AG04450 (cell line): ENCODE results near the gene POLR3E. TPM values are rescaled to one million over a fixed set of nuclear protein-coding genes. Genes with fewer than 3 reads are reported as not detected.
A peak's percentile ranks its signal among the peaks of the same experiment; 100 is the strongest.

Experiments used
- CTCF ChIA-PET: fragments of 300-600, 350-600 bp; formaldehyde crosslinking; extraction: SDS; loops from one replicate; lab custom pipeline; 2022; ENCODE audit warnings: antibody characterized with exemption, inconsistent platforms; lab: Charles Lee
- POLR2A ChIA-PET: fragments of 350-600 bp; formaldehyde crosslinking; extraction: SDS; loops from one replicate; lab custom pipeline; 2021; ENCODE audit warnings: antibody characterized with exemption, inconsistent platforms; lab: Yijun Ruan, JAX
- DNase-seq: peaks from one replicate; pipeline ENCODE4 v3.0.0-alpha.2; 2011; ENCODE audit warnings: low read depth, low spot score
- H3K27ac ChIP-seq: one replicate; pipeline ENCODE4 v1.5.1; 2012; ENCODE audit warnings: low read depth, low read length, control low read depth
- H3K27me3 ChIP-seq: one replicate; pipeline ENCODE4 v1.6.0; 2012; ENCODE audit warnings: low read length; ENCODE audit not compliant: control insufficient read depth, insufficient read depth
- H3K4me3 ChIP-seq: 2 replicates; pipeline ENCODE4 v1.5.1; 2011; ENCODE audit warnings: mild to moderate bottlenecking, low read depth, low read length, control low read depth
- H3K9me3 ChIP-seq: 2 replicates; pipeline ENCODE4 v1.5.1; 2012; ENCODE audit warnings: low read length; ENCODE audit not compliant: control insufficient read depth, insufficient read depth
- CTCF ChIP-seq: IDR thresholded peaks from 2 replicates; pipeline ENCODE4 v1.5.1; 2011; ENCODE audit warnings: low read depth, low read length, control low read depth, inconsistent platforms
- polyA plus RNA-seq: library from polyadenylated mRNA; depleted of rRNA; stranded (reverse); fragments of >200 nt; gene quantifications from 2 replicates; pipeline ENCODE4 v1.2.3, GENCODE V29; 2011

Gene POLR3E
- polyA plus RNA-seq, 1 experiment = 32.0 TPM

GRCh38 chr16:22320572-22321339 is 23.5 kb downstream of the POLR3E start:
- no peaks in the 10 kb centered on the region for H3K27me3 ChIP-seq
- no peak for TF ChIP-seq CTCF
- H3K27ac ChIP-seq = no peak overlapping the region
- no peak for DNase-seq
- no peaks in the 10 kb centered on the region; the same call in 1 of the 2 replicates for H3K9me3 ChIP-seq
- CTCF ChIA-PET = interaction anchor here (0.6 to 3.1 kb wide), 10 partner anchors 9 to 747 kb away, joined by 3 to 16 read pairs (median 4); no protein-coding TSS in a partner anchor
- no peak overlapping the region for H3K4me3 ChIP-seq
- POLR2A ChIA-PET = interaction anchor here (0.6 to 1.0 kb wide), 2 partner anchors 27 to 53 kb away, joined by 3 read pairs; no protein-coding TSS in a partner anchor

- Histone ChIP-seq H3K27me3 (no peaks in the 10 kb centered on the region), H3K9me3 (no peaks in the 10 kb centered on the region; the same call in 1 of the 2 replicates), H3K27ac (no peak overlapping the region), H3K4me3 (no peak overlapping the region)
- DNase-seq = peak; percentile 47
- POLR2A ChIA-PET = interaction anchor here (0.6 to 1.0 kb wide), 2 partner anchors 26 to 52 kb away, joined by 3 read pairs; no protein-coding TSS in a partner anchor
- TF ChIP-seq CTCF = peak; percentile 92
- CTCF ChIA-PET = interaction anchor here (0.6 to 1.6 kb wide), 9 partner anchors 9 to 747 kb away, joined by 3 to 10 read pairs (median 4); no protein-coding TSS in a partner anchor
These were observed 24.3 kb downstream of the POLR3E start for GRCh38 chr16:22321340-22322001.

GRCh38 chr16:22322021-22322471 is 24.8 kb downstream of the POLR3E start:
- Histone ChIP-seq H3K9me3 (no peaks in the 10 kb centered on the region; the same call in 1 of the 2 replicates), H3K4me3 (no peak overlapping the region), H3K27me3 (no peaks in the 10 kb centered on the region), H3K27ac (no peak overlapping the region)
- no peak for TF ChIP-seq CTCF
- CTCF ChIA-PET = interaction anchor here (1.6 kb wide), 1 partner anchor 32 kb away, joined by 10 read pairs; no protein-coding TSS in a partner anchor
- POLR2A ChIA-PET = no interaction called here
- DNase-seq = no peak

- H3K9me3 ChIP-seq = no peaks in the 10 kb centered on the region; the same call in 1 of the 2 replicates
- no peak for DNase-seq
- CTCF ChIA-PET = no interaction called here
- no peak overlapping the region for H3K4me3 ChIP-seq
- POLR2A ChIA-PET = no interaction called here
- TF ChIP-seq CTCF = no peak
- no peak overlapping the region for H3K27ac ChIP-seq
- no peaks in the 10 kb centered on the region for H3K27me3 ChIP-seq
These were observed 25.5 kb downstream of the POLR3E start for GRCh38 chr16:22322741-22323140.
